Measurements from ENCODE around the gene LAMA2.

DNA sequence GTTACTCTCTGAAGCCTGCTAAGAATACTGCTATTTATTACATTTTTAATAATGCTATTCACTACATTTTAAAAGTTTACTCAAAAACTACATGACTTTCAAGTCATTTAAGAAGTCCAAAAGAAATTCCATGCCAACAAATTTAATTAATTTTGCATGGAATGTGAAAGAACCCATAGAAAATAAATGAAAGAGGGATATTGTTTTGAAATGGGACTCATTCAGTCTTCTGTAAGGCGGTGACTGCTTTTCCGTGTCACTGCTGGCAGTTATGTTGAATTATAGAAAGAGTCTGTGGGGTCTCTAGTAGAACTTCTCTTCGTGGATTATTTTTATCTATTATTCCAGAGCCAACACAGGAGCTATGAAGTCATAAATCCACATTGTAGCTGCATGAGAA is 211.2 kb downstream of the LAMA2 start:
- TF ChIP-seq POLR2A (IDR thresholded peaks at IDR 0.05) = no peak
- TF ChIP-seq, protein P1, sequence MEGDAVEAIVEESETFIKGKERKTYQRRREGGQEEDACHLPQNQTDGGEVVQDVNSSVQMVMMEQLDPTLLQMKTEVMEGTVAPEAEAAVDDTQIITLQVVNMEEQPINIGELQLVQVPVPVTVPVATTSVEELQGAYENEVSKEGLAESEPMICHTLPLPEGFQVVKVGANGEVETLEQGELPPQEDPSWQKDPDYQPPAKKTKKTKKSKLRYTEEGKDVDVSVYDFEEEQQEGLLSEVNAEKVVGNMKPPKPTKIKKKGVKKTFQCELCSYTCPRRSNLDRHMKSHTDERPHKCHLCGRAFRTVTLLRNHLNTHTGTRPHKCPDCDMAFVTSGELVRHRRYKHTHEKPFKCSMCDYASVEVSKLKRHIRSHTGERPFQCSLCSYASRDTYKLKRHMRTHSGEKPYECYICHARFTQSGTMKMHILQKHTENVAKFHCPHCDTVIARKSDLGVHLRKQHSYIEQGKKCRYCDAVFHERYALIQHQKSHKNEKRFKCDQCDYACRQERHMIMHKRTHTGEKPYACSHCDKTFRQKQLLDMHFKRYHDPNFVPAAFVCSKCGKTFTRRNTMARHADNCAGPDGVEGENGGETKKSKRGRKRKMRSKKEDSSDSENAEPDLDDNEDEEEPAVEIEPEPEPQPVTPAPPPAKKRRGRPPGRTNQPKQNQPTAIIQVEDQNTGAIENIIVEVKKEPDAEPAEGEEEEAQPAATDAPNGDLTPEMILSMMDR (IDR thresholded peaks at IDR 0.05) = no peak

Data from uterus (tissue), 2 donors.